ENCODE measurements around the gene SNRNP35. TPM values are rescaled to one million over a fixed set of nuclear protein-coding genes. Genes with fewer than 3 reads are reported as not detected.
"Not testable (repeated sequence)": the region's sequence is repeated elsewhere in the genome, so short reads cannot be mapped to it uniquely, and the experiment has no call there.

The SNRNP35 gene
- total RNA-seq, 1 donor from 2014 or later = 23.3 TPM

DNA sequence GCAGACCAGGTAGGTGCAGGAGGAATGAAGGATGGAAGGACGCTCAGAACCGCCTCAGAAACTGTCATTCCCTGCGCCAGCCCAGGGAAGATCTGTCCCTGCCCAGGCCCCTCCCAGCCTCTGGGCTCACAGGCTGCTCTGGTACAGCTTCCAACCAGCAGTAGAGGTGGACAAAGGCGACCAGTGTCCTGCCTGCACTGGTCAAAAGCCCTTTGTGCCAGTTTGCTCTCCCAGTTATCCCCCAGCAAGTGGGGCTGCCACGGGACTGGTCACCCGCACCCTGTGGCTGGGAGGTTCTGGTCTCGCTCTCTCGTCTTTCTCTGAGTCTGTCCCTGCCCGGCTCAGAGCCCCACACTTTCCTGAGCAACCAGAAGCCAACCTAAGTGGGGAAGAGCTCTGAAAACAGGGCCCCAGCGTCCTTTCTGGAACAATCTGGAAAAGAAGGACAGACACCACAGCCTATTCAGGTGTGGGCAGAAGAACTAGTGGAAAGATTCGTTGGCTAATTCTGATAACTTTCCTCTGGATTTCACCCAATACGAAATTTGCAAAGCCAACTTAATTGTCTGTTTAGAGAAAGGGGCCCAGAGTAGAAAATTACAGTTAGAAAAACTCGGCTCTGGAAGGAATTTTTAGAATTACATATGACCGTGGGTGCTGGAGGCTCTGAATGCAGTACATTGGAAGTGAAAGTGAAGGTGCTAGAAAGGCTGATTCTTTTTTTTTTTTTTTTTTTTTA lies 21.7 kb downstream of the SNRNP35 start:
- H3K27me3 ChIP-seq (ENCODE audit: low read depth) = no peaks in the 10 kb centered on the region
- peaks cover 28% of the 10 kb centered on the region for H3K36me3 ChIP-seq
- DNase-seq (no peak), ATAC-seq (no peak)
- H3K4me1 ChIP-seq = peaks cover 11% of the 10 kb centered on the region
- peak overlapping the region; percentile 18 for H3K4me3 ChIP-seq
- intact Hi-C loops (cut with DNase I) = no loop called here
- TF ChIP-seq, protein P1, sequence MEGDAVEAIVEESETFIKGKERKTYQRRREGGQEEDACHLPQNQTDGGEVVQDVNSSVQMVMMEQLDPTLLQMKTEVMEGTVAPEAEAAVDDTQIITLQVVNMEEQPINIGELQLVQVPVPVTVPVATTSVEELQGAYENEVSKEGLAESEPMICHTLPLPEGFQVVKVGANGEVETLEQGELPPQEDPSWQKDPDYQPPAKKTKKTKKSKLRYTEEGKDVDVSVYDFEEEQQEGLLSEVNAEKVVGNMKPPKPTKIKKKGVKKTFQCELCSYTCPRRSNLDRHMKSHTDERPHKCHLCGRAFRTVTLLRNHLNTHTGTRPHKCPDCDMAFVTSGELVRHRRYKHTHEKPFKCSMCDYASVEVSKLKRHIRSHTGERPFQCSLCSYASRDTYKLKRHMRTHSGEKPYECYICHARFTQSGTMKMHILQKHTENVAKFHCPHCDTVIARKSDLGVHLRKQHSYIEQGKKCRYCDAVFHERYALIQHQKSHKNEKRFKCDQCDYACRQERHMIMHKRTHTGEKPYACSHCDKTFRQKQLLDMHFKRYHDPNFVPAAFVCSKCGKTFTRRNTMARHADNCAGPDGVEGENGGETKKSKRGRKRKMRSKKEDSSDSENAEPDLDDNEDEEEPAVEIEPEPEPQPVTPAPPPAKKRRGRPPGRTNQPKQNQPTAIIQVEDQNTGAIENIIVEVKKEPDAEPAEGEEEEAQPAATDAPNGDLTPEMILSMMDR (IDR thresholded peaks at IDR 0.05) = no peak
- no peaks in the 10 kb centered on the region for H3K9me3 ChIP-seq
- peak overlapping the region; percentile 56 for H3K27ac ChIP-seq

DNA sequence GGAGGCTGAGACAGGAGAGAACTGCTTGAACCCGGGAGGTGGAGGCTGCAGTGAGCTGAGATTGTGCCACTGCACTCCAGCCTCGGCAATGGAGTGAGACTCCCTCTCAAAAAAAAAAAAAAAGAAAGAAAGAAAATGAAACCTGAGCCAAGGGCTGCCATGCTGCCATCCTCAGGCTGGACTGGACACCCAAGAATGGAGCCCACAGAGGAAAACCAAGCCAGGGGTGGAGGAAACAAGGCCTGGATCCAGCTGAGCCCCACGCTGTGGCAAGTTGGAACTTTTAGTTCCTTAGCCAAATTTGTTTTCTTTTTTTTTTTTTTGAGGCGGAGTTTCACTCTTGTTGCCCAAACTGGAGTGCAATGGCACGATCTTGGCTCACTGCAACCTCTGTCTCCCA lies 23.3 kb downstream of the SNRNP35 start:
- Histone ChIP-seq H3K4me1 (peaks cover 11% of the 10 kb centered on the region), H3K36me3 (peaks cover 25% of the 10 kb centered on the region)
- H3K27me3 ChIP-seq (ENCODE audit: low read depth); intact Hi-C loops (cut with DNase I); H3K27ac ChIP-seq; DNase-seq; H3K4me3 ChIP-seq; H3K9me3 ChIP-seq; ATAC-seq: not testable (repeated sequence)

DNA sequence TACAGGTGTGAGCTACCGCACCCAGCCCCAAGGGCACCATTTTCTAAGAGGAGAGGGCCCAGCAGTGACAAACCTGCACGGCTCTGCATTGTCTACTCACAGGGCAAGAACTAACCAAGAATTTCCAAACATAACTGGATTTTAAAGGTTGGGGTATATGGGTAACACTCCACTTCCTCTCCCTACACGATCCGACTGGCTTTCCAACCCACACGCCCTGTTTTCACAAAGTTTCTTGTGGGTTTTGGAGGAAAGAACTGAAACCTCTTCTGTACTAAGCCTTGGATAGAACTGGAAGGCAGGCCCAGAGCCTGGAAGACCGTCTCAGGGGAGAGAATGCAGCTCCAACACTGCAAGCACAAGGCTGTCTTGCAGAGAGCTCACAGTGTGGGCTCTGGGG lies 24.9 kb downstream of the SNRNP35 start:
- ATAC-seq (no peak), DNase-seq (no peak)
- Histone ChIP-seq H3K27ac (no peak overlapping the region), H3K4me3 (no peak overlapping the region), H3K4me1 (peaks cover 11% of the 10 kb centered on the region), H3K9me3 (no peaks in the 10 kb centered on the region), H3K27me3 (ENCODE audit: low read depth) (no peaks in the 10 kb centered on the region), H3K36me3 (peaks cover 16% of the 10 kb centered on the region)
- TF ChIP-seq, protein P1 (IDR thresholded peaks at IDR 0.05) = no peak
- intact Hi-C loops (cut with DNase I) = no loop called here

DNA sequence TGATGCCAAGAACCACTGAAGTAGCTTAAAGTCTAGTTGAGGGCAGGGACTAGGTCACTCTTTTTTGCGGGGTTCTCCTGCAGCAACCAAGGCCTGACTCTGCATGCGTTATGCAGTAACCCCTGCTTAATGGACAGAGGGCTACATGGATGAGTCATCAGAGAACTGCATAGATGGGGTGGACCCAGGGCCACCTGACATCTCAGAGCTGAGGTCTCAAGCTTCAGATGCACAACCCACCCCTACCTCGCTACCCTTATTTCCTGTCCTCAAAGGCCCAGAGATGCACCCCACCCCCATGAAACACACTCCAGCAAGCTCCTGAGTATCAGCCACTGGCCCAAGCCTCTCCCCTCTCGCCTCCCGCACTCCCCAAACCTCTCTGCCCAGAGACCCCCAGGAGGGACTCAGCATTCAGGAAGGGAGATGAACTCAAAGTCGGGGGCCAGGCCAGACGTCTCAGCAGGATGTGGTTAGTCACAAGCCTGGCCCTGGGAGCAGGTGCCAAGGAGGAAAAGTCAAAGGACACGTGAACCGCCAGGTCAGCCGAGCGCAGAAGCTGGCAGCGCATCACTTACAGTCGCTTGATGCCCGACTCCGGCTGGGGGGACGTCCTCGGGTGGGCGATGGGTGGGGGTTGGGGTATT lies 25.8 kb downstream of the SNRNP35 start:
- Histone ChIP-seq H3K27me3 (ENCODE audit: low read depth) (no peaks in the 10 kb centered on the region), H3K36me3 (peaks cover 10% of the 10 kb centered on the region), H3K4me3 (no peak overlapping the region), H3K27ac (no peak overlapping the region), H3K4me1 (peaks cover 11% of the 10 kb centered on the region), H3K9me3 (no peaks in the 10 kb centered on the region)
- TF ChIP-seq, protein P1 (IDR thresholded peaks at IDR 0.05) = no peak
- intact Hi-C loops (cut with DNase I) = no loop called here
- no peak for DNase-seq
- ATAC-seq = no peak

DNA sequence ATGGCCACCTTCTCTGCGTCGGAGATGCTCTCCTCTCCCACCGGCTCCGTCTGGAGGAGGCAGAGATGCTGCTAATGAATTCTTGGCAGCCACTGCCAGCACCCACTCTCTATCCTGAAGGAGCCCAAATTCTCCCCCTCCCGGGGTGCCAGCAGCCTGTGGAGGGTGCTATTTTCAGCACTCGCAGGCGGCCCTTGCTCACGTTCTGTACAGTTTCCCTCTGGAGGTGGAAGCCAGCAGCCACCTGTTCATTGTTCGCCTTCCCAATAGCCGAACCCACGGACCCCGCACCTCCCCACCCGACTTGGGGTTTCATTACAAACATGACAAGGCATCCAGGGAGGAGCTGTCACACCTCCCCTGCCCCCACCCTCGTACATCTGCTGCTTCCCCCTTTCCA lies 27.8 kb downstream of the SNRNP35 start:
- no peak for DNase-seq
- Histone ChIP-seq H3K27me3 (ENCODE audit: low read depth) (no peaks in the 10 kb centered on the region), H3K27ac (no peak overlapping the region), H3K4me3 (no peak overlapping the region), H3K36me3 (peaks cover 10% of the 10 kb centered on the region), H3K4me1 (no peaks in the 10 kb centered on the region), H3K9me3 (no peaks in the 10 kb centered on the region)
- no peak for ATAC-seq
- intact Hi-C loops (cut with DNase I) = no loop called here
- TF ChIP-seq, protein P1 (IDR thresholded peaks at IDR 0.05) = no peak

DNA sequence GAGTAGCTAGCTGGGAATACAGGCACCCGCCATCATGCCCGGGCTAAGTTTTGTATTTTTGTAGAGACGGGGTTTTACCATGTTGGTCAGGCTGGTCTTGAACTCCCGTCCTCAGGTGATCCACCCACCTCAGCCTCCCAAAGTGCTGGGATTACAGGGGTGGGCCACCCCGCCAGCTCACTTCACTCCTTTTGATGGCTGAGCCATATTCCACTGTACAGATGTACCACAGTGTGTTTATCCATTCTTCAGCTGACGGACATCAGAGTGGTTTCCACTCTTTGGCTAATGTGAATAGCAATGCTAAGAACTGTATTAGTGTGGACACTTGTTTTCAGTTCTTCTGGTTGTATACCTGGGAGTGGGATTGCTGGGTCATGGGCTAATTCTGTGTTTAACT lies 29.5 kb downstream of the SNRNP35 start:
- Histone ChIP-seq H3K27ac (no peak overlapping the region), H3K27me3 (ENCODE audit: low read depth) (no peaks in the 10 kb centered on the region), H3K4me3 (no peak overlapping the region), H3K36me3 (peaks cover 10% of the 10 kb centered on the region), H3K9me3 (no peaks in the 10 kb centered on the region), H3K4me1 (no peaks in the 10 kb centered on the region)
- TF ChIP-seq, protein P1 (IDR thresholded peaks at IDR 0.05) = no peak
- no peak for DNase-seq
- no peak for ATAC-seq
- intact Hi-C loops (cut with DNase I) = no loop called here

Data from lower lobe of right lung (tissue), 2 donors.